ENCODE measurements around the gene DHRS4. TPM values are rescaled to one million over a fixed set of nuclear protein-coding genes. Genes with fewer than 3 reads are reported as not detected.
A peak's percentile ranks its signal among the peaks of the same experiment; 100 is the strongest.

DHRS4 gene
- total and polyA plus RNA-seq, 9 of the 15 experiments (the other 6 are each of a cell fraction or from before 2014, with no cell fraction given): 0.51 to 35.9 (median 10.1) TPM

DNA sequence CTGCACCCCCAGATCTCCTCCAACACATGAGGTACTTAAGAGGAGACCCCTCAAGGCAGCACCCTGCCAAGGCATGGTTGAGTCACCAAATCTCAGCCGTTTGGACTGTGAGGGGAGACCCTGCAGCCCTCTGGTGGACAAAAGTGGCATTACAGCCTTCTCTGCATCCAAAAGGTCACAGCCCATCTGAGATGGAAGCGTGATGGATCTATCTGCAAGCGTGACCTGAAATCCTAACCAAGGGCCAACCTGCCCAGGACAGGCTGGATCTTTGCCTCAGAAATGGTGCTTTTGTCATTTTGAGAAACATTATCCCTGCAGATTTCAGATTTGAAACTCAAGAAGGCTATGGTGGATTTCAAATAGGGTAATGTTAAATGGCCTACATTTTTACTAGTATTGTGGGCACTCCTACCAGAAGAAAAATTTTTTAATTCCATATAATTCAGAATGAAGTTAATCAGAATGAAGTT is 23.7 kb upstream of the DHRS4 start (continued):
- TF ChIP-seq ATF2 (CRISPR knock-in tag; IDR thresholded peaks at IDR 0.05) (no peak), SMC3 (conservative IDR thresholded peaks at IDR 0.05; ENCODE audit: insufficient read depth, low read depth, low read length) (peak; percentile 59; the same call in 1 of the 2 replicates), YBX1 (IDR thresholded peaks at IDR 0.05) (no peak), ZNF217 (CRISPR knock-in tag; IDR thresholded peaks at IDR 0.05) (no peak), ZNF165 (CRISPR knock-in tag; IDR thresholded peaks at IDR 0.05; ENCODE audit: borderline replicate concordance) (no peak), FOSL1 (tag; conservative IDR thresholded peaks at IDR 0.05) (0 out of 2 replicates have a peak, but pooled peaks have one; percentile 39)

GRCh38 chr14:23930742-23931141 is 22.8 kb upstream of the DHRS4 start:
- POLR2A ChIA-PET: no interaction called here
- intact Hi-C loops (cut with micrococcal nuclease): loop anchor here (5.0 kb wide), 1 partner anchor 198 kb away; no protein-coding TSS in a partner anchor

More at GRCh38 chr14:23930742-23931141, 22.8 kb upstream of the DHRS4 start:
- Histone ChIP-seq H3K4me2 (ENCODE audit: insufficient read depth, low read length) (no peak overlapping the region), H3K9me1 (ENCODE audit: control insufficient read depth, insufficient read depth, low read length) (no peaks in the 10 kb centered on the region), H3K36me3 (ENCODE audit: control insufficient read depth, insufficient read depth, low read length) (no peaks in the 10 kb centered on the region), H4K20me1 (replicated peaks; ENCODE audit: control insufficient read depth, insufficient read depth, low read length) (no peaks in the 10 kb centered on the region), H3K9ac (ENCODE audit: insufficient read depth in 1 of 2, low read depth in 2 of 2, low read length in 2 of 2) (no peak overlapping the region; a peak in 1 of 4 replicates), H3K4me1 (replicated peaks in 1 of 2; ENCODE audit: control insufficient read depth in 2 of 2, insufficient read depth in 2 of 2, low read length in 2 of 2) (peaks cover 9 to 30% of the 10 kb centered on the region in 2 experiments), H3K27me3 (ENCODE audit: control insufficient read depth in 2 of 2, insufficient read depth in 2 of 2, low read length in 2 of 2) (no peaks in the 10 kb centered on the region), H2AFZ (ENCODE audit: low read depth, low read length) (no peak overlapping the region), H3K9me3 (replicated peaks; ENCODE audit: control insufficient read depth, insufficient read depth, low read depth, low read length) (no peaks in the 10 kb centered on the region), H3K27ac (ENCODE audit: extremely low read depth, low read depth, low read length) (no peak overlapping the region), H3K4me3 (no peak overlapping the region), H3K79me2 (ENCODE audit: control insufficient read depth, insufficient read depth, low read length) (no peaks in the 10 kb centered on the region)
- ATAC-seq: no peak
- no TSS peak for BruUV-seq (replicated peaks)
- in situ Hi-C loops (cut with MboI): no loop called here
- CTCF ChIA-PET (ENCODE audit: low intra/inter-chr PET ratio): interaction anchor here (1.6 kb wide), 1 partner anchor 23 kb away, joined by 4 read pairs; the partner anchor contains the start of gene DHRS4
- DNase-seq (ENCODE audit: extremely low read depth in 1 of 4, low spot score in 3 of 4): no peak
- no peak for FAIRE-seq
- TF ChIP-seq RFX1 (IDR thresholded peaks at IDR 0.05) (peak; percentile 21; the same call in 1 of the 2 replicates), ATF6 (CRISPR knock-in tag; IDR thresholded peaks at IDR 0.05) (no peak), SPI1 (IDR thresholded peaks at IDR 0.05; ENCODE audit: borderline replicate concordance, low read depth, low read length) (peak; percentile 8; the same call in 1 of the 2 replicates)
- 40% methylated on average over 3 of the region's 4 CpGs for WGBS (ENCODE audit: insufficient coverage, low coverage, missing lambda C conversion rate)
